Mesodermal cell (in vitro differentiated cells): ENCODE data around the gene TMEM243.

ENCODE experiments used
- H3K27ac ChIP-seq: 2 replicates; pipeline ENCODE4 v1.7.0; 2013; ENCODE audit warnings: mild to moderate bottlenecking, low read depth, low read length, moderate library complexity; ENCODE audit not compliant: severe bottlenecking
- H3K36me3 ChIP-seq: 2 replicates; pipeline ENCODE4 v1.7.1; 2013; ENCODE audit warnings: mild to moderate bottlenecking, low read length, moderate library complexity; ENCODE audit not compliant: control insufficient read depth, insufficient read depth
- H3K4me1 ChIP-seq: one replicate; pipeline ENCODE4 v1.7.1; 2013; ENCODE audit warnings: mild to moderate bottlenecking, low read length; ENCODE audit not compliant: insufficient read depth, control insufficient read depth, poor library complexity, severe bottlenecking
- H3K4me3 ChIP-seq: 2 replicates; pipeline ENCODE4 v1.7.0; 2013; ENCODE audit warnings: low read length, control low read depth, mild to moderate bottlenecking; ENCODE audit not compliant: insufficient read depth, poor library complexity, severe bottlenecking; ENCODE audit errors: extremely low read depth
- H3K9me3 ChIP-seq: 2 replicates; pipeline ENCODE4 v1.7.1; 2013; ENCODE audit warnings: mild to moderate bottlenecking, low read length, moderate library complexity; ENCODE audit not compliant: control insufficient read depth
- WGBS, 2 experiments: methylation state at CpG; one replicate each; pipeline ENCODE4 v1.1.5; 2013; ENCODE audit warnings: missing lambda C conversion rate in 2 of 2; ENCODE audit not compliant: insufficient coverage in 2 of 2; 5-methylcytosine and 5-hydroxymethylcytosine counted together

Gene TMEM243

GRCh38 chr7:87156709-87157108, 62.8 kb downstream of the TMEM243 start:
- peaks cover 22% of the 10 kb centered on the region for H3K36me3 ChIP-seq
- H3K9me3 ChIP-seq = no peaks in the 10 kb centered on the region
- 100% methylated on average over 1 of the region's 2 CpGs; no CpG with 5 or more reads in 1 of the 2 experiments for WGBS, 2 experiments
- H3K27ac ChIP-seq = no peak overlapping the region
- no peak overlapping the region for H3K4me3 ChIP-seq
- peaks cover 6% of the 10 kb centered on the region for H3K4me1 ChIP-seq

GRCh38 chr7:87155788-87156187, 63.7 kb downstream of the TMEM243 start:
- H3K36me3 ChIP-seq = peaks cover 15% of the 10 kb centered on the region
- H3K9me3 ChIP-seq = no peaks in the 10 kb centered on the region
- peaks cover 9% of the 10 kb centered on the region for H3K4me1 ChIP-seq
- no peak overlapping the region for H3K27ac ChIP-seq
- 100% methylated on average over 1 of the region's 3 CpGs; no CpG with 5 or more reads in 1 of the 2 experiments for WGBS, 2 experiments
- H3K4me3 ChIP-seq = no peak overlapping the region

GRCh38 chr7:87154569-87154968, 65.0 kb downstream of the TMEM243 start:
- H3K4me3 ChIP-seq = peak overlapping the region; percentile 83
- WGBS, 2 experiments = 20% methylated on average over 1 of the region's 3 CpGs; no CpG with 5 or more reads in 1 of the 2 experiments
- H3K9me3 ChIP-seq = no peaks in the 10 kb centered on the region
- no peak overlapping the region for H3K27ac ChIP-seq
- H3K36me3 ChIP-seq = peaks cover 12% of the 10 kb centered on the region
- peaks cover 9% of the 10 kb centered on the region for H3K4me1 ChIP-seq

- H3K4me3 ChIP-seq = peak overlapping the region; percentile 83
- no CpG with 5 or more reads among the region's 2 CpGs for WGBS, 2 experiments
- H3K9me3 ChIP-seq = no peaks in the 10 kb centered on the region
- H3K4me1 ChIP-seq = peaks cover 9% of the 10 kb centered on the region
- H3K36me3 ChIP-seq = peaks cover 10% of the 10 kb centered on the region
- no peak overlapping the region for H3K27ac ChIP-seq
Observed at GRCh38 chr7:87154166-87154565, 65.4 kb downstream of the TMEM243 start.

GRCh38 chr7:87152897-87153641, 66.5 kb downstream of the TMEM243 start:
- peaks cover 10% of the 10 kb centered on the region for H3K36me3 ChIP-seq
- H3K9me3 ChIP-seq = no peaks in the 10 kb centered on the region
- peak overlapping the region; percentile 83 for H3K4me3 ChIP-seq
- H3K27ac ChIP-seq = peak overlapping the region; percentile 98
- 2% methylated on average over 9 to 15 of the region's 25 CpGs for WGBS, 2 experiments
- H3K4me1 ChIP-seq = peaks cover 9% of the 10 kb centered on the region

GRCh38 chr7:87152112-87152896, 67.2 kb downstream of the TMEM243 start, which contains the start of gene DMTF1:
TSS of gene DMTF1 (plus strand) at chr7:87152453. CDS start at chr7:87164942, 12,489 bp downstream.
- 0% methylated on average over 54 to 58 of the region's 71 CpGs for WGBS, 2 experiments
- H3K27ac ChIP-seq = peak within 1 kb of the TSS; percentile 98
- peak within 1 kb of the TSS; percentile 83 for H3K4me3 ChIP-seq

GRCh38 chr7:87151729-87152111, 67.8 kb downstream of the TMEM243 start:
- H3K9me3 ChIP-seq = no peaks in the 10 kb centered on the region
- H3K36me3 ChIP-seq = peaks cover 5% of the 10 kb centered on the region
- peak overlapping the region; percentile 98 for H3K27ac ChIP-seq
- peak overlapping the region; percentile 83 for H3K4me3 ChIP-seq
- 0% methylated on average over 6 to 7 of the region's 13 CpGs for WGBS, 2 experiments
- H3K4me1 ChIP-seq = peaks cover 9% of the 10 kb centered on the region

More at GRCh38 chr7:87152112-87152896, 67.2 kb downstream of the TMEM243 start, which contains the start of gene DMTF1:
- Histone ChIP-seq H3K4me1 (peaks cover 9% of the 10 kb centered on the region), H3K9me3 (no peaks in the 10 kb centered on the region), H3K36me3 (peaks cover 10% of the 10 kb centered on the region)

GRCh38 chr7:87151002-87151728, 68.4 kb downstream of the TMEM243 start:
- peaks cover 5% of the 10 kb centered on the region for H3K4me1 ChIP-seq
- WGBS, 2 experiments = 49 to 76% methylated on average over 3 of the region's 9 CpGs
- no peaks in the 10 kb centered on the region for H3K9me3 ChIP-seq
- H3K4me3 ChIP-seq = peak overlapping the region; percentile 83
- H3K27ac ChIP-seq = peak overlapping the region; percentile 98
- peaks cover 5% of the 10 kb centered on the region for H3K36me3 ChIP-seq

- Histone ChIP-seq H3K4me3 (no peak overlapping the region), H3K36me3 (no peaks in the 10 kb centered on the region), H3K9me3 (no peaks in the 10 kb centered on the region), H3K27ac (no peak overlapping the region), H3K4me1 (peaks cover 3% of the 10 kb centered on the region)
- WGBS, 2 experiments = no CpG with 5 or more reads among the region's 1 CpG
Observed at GRCh38 chr7:87148332-87148955, 71.1 kb downstream of the TMEM243 start.

- Histone ChIP-seq H3K9me3 (no peaks in the 10 kb centered on the region), H3K4me1 (peaks cover 3% of the 10 kb centered on the region), H3K36me3 (no peaks in the 10 kb centered on the region), H3K4me3 (no peak overlapping the region), H3K27ac (no peak overlapping the region)
- WGBS, 2 experiments = 82 to 95% methylated on average over 6 to 7 of the region's 7 CpGs
Observed at GRCh38 chr7:87147500-87147899, 72.0 kb downstream of the TMEM243 start.
